ENCODE data around the gene STARD3NL. TPM values are rescaled to one million over a fixed set of nuclear protein-coding genes. Genes with fewer than 3 reads are reported as not detected.

The STARD3NL gene
- total RNA-seq, 1 experiment from 2014 or later = 37.4 TPM

DNA sequence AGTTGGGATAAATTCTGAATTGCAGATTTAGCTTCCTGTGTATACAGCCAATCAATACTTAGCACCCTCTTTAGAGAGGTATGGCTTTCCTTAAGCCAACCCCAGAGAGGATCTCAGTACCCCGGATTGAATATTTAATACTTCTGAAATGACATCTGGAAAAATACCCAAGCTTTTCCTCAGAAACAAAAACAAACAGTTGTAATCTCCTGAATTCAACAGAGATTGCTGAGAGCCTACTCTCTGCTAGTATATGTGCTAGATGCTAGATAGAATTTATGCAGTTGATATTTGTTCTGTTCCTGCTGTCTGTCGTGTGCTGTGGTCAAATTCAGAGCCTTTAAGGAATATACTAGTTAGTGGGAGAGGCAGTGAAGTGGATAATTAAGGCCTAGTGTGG lies 21.1 kb downstream of the STARD3NL start:
- Histone ChIP-seq H3K27ac (ENCODE audit: low read length) (no peak overlapping the region), H2AFZ (ENCODE audit: low read length) (no peak overlapping the region), H3F3A (ENCODE audit: low read length, unreplicated experiment) (no peaks in the 10 kb centered on the region), H4K20me1 (ENCODE audit: low read length) (no peaks in the 10 kb centered on the region), H3K9ac (ENCODE audit: low read length) (no peak overlapping the region), H3K27me3 (ENCODE audit: low read length) (no peaks in the 10 kb centered on the region), H3K4me1 (ENCODE audit: insufficient read depth, low read length) (peaks cover 16% of the 10 kb centered on the region), H3K4me2 (ENCODE audit: low read length) (no peak overlapping the region), H3K4me3 (ENCODE audit: low read length) (no peak overlapping the region), H3K9me3 (ENCODE audit: low read length) (no peaks in the 10 kb centered on the region), H3K9me2 (replicated peaks; ENCODE audit: low read length) (no peaks in the 10 kb centered on the region), H3K79me2 (ENCODE audit: low read length) (peaks cover 33% of the 10 kb centered on the region), H3K36me3 (ENCODE audit: low read depth, low read length) (no peaks in the 10 kb centered on the region)
- no peak for DNase-seq
- no peak for TF ChIP-seq EZH2 (IDR thresholded peaks at IDR 0.05; ENCODE audit: low read length, unreplicated experiment)
- no peak for TF ChIP-seq EZH2phosphoT487 (IDR thresholded peaks at IDR 0.05; ENCODE audit: borderline replicate concordance, low read length)
- TF ChIP-seq, protein P1, sequence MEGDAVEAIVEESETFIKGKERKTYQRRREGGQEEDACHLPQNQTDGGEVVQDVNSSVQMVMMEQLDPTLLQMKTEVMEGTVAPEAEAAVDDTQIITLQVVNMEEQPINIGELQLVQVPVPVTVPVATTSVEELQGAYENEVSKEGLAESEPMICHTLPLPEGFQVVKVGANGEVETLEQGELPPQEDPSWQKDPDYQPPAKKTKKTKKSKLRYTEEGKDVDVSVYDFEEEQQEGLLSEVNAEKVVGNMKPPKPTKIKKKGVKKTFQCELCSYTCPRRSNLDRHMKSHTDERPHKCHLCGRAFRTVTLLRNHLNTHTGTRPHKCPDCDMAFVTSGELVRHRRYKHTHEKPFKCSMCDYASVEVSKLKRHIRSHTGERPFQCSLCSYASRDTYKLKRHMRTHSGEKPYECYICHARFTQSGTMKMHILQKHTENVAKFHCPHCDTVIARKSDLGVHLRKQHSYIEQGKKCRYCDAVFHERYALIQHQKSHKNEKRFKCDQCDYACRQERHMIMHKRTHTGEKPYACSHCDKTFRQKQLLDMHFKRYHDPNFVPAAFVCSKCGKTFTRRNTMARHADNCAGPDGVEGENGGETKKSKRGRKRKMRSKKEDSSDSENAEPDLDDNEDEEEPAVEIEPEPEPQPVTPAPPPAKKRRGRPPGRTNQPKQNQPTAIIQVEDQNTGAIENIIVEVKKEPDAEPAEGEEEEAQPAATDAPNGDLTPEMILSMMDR (conservative IDR thresholded peaks at IDR 0.05; ENCODE audit: low read depth, low read length) = no peak
- BruUV-seq (replicated peaks) = no TSS peak
- CTCF ChIA-PET = no interaction called here
- POLR2A ChIA-PET (ENCODE audit: unreplicated experiment) = no interaction called here
- intact Hi-C loops (cut with micrococcal nuclease) = no loop called here
- no peak for ATAC-seq

DNA sequence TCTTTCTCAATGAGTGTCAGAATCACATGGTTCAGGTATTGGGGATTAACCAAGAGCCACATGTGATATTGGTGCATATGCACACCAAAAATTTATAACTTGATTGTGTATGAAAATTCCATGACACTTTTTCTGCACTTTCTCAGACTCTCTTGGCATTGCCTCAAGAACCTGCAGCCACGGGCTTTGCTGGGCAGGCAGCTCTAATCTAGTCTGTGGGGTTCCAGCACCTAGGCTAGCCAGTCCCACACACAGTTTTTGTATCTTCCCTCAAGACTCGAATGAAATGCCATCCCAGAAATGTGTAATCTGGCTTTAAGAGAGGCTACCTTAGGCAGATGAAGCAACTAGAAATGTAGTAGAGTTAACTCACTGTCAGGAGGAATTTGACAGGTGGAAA lies 21.7 kb downstream of the STARD3NL start:
- H3K79me2 ChIP-seq (ENCODE audit: low read length) = peaks cover 33% of the 10 kb centered on the region
- ATAC-seq = no peak
- no TSS peak for BruUV-seq (replicated peaks)

DNA sequence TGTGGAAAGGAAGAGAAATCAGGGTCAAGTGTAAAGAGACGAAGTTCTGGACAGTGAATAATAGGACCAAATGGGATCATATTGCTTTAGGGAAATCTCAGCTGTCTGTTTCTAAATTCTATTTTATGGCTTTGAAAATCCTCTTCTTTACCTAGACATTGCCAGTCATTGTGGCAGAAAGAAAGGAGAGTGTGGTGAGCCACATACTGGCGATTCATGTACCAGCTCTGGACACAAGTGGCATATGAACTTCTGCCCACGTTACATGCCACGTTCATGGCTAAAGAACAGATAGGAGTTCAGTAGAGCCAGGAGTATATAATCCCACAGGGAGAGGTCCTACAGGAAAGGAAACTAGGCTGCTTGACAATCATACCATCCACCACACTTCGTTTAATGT lies 28.0 kb downstream of the STARD3NL start:
- H3K79me2 ChIP-seq (ENCODE audit: low read length) = no peaks in the 10 kb centered on the region
- no peak for TF ChIP-seq EZH2 (IDR thresholded peaks at IDR 0.05; ENCODE audit: low read length, unreplicated experiment)
- no peak for TF ChIP-seq EZH2phosphoT487 (IDR thresholded peaks at IDR 0.05; ENCODE audit: borderline replicate concordance, low read length)
- TF ChIP-seq, protein P1 (conservative IDR thresholded peaks at IDR 0.05; ENCODE audit: low read depth, low read length) = no peak
- H3K36me3 ChIP-seq (ENCODE audit: low read depth, low read length) = no peaks in the 10 kb centered on the region
- no peak overlapping the region for H3K4me3 ChIP-seq (ENCODE audit: low read length)
- H3K9ac ChIP-seq (ENCODE audit: low read length) = no peak overlapping the region
- H3K4me1 ChIP-seq (ENCODE audit: insufficient read depth, low read length) = no peaks in the 10 kb centered on the region
- no peak overlapping the region for H2AFZ ChIP-seq (ENCODE audit: low read length)
- no peaks in the 10 kb centered on the region for H4K20me1 ChIP-seq (ENCODE audit: low read length)
- ATAC-seq (no peak), DNase-seq (no peak)
- no TSS peak for BruUV-seq (replicated peaks)
- ChIA-PET POLR2A (ENCODE audit: unreplicated experiment) (no interaction called here), CTCF (no interaction called here)
- intact Hi-C loops (cut with micrococcal nuclease) = no loop called here
- no peaks in the 10 kb centered on the region for H3K9me2 ChIP-seq (replicated peaks; ENCODE audit: low read length)
- H3K27ac ChIP-seq (ENCODE audit: low read length) = no peak overlapping the region
- no peaks in the 10 kb centered on the region for H3K27me3 ChIP-seq (ENCODE audit: low read length)
- H3K4me2 ChIP-seq (ENCODE audit: low read length) = no peak overlapping the region
- no peaks in the 10 kb centered on the region for H3K9me3 ChIP-seq (ENCODE audit: low read length)
- no peaks in the 10 kb centered on the region for H3F3A ChIP-seq (ENCODE audit: low read length, unreplicated experiment)

More for the DNA sequence above, 21.7 kb downstream of the STARD3NL start:
- H3K9me3 ChIP-seq (ENCODE audit: low read length) = no peaks in the 10 kb centered on the region
- H3K36me3 ChIP-seq (ENCODE audit: low read depth, low read length) = no peaks in the 10 kb centered on the region
- POLR2A ChIA-PET (ENCODE audit: unreplicated experiment) = no interaction called here
- H4K20me1 ChIP-seq (ENCODE audit: low read length) = no peaks in the 10 kb centered on the region
- no peak for DNase-seq
- H3K27me3 ChIP-seq (ENCODE audit: low read length) = no peaks in the 10 kb centered on the region
- H2AFZ ChIP-seq (ENCODE audit: low read length) = no peak overlapping the region
- H3K4me2 ChIP-seq (ENCODE audit: low read length) = no peak overlapping the region
- no peak overlapping the region for H3K9ac ChIP-seq (ENCODE audit: low read length)
- CTCF ChIA-PET = no interaction called here
- H3K4me3 ChIP-seq (ENCODE audit: low read length) = no peak overlapping the region
- intact Hi-C loops (cut with micrococcal nuclease) = no loop called here
- H3K9me2 ChIP-seq (replicated peaks; ENCODE audit: low read length) = no peaks in the 10 kb centered on the region
- peaks cover 16% of the 10 kb centered on the region for H3K4me1 ChIP-seq (ENCODE audit: insufficient read depth, low read length)
- no peak overlapping the region for H3K27ac ChIP-seq (ENCODE audit: low read length)
- TF ChIP-seq, protein P1 (conservative IDR thresholded peaks at IDR 0.05; ENCODE audit: low read depth, low read length) = no peak
- TF ChIP-seq EZH2 (IDR thresholded peaks at IDR 0.05; ENCODE audit: low read length, unreplicated experiment) (no peak), EZH2phosphoT487 (IDR thresholded peaks at IDR 0.05; ENCODE audit: borderline replicate concordance, low read length) (no peak)
- no peaks in the 10 kb centered on the region for H3F3A ChIP-seq (ENCODE audit: low read length, unreplicated experiment)
